HT-29 (cell line): ENCODE results near the gene SLC4A8. TPM values are rescaled to one million over a fixed set of nuclear protein-coding genes. Genes with fewer than 3 reads are reported as not detected.

Experiments used
- DNase-seq: peaks from one replicate; pipeline ENCODE4 v3.0.0-alpha.2; 2015; ENCODE audit warnings: low spot score
- total RNA-seq: library from RNA; depleted of rRNA; stranded (reverse); fragments of >200 nt; shearing (Covaris generic); gene quantifications from 2 replicates; pipeline ENCODE4 v1.2.3, GENCODE V29; 2014

SLC4A8 gene
- total RNA-seq, 1 experiment from 2014 or later = not detected

- no peak for DNase-seq
Observed at GRCh38 chr12:51395283-51396230, 29.1 kb upstream of the SLC4A8 start.

GRCh38 chr12:51397670-51398069 is 27.0 kb upstream of the SLC4A8 start:
- DNase-seq = no peak

- no peak for DNase-seq
Observed at GRCh38 chr12:51399891-51400290, 24.7 kb upstream of the SLC4A8 start.

DNA sequence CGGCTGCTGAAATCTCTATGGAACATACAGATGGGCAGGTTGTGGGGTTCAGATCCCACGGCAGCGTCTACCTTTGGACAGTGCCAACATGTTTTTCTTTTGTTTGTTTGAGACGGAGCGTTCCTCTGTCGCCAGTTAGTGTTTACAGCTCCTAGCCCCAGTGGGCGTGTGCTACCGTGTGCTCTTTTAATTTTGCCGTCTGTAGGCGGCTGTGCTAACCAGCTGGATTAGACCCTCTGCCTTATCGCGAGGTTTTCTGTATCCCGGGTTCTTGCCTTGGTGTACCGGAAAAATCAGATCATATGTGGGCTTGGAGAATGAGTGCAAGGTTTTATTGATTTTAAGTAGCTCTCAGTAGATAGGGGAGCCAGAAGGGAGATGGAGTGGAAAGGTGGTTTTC is 23.6 kb upstream of the SLC4A8 start:
- DNase-seq = no peak

- no peak for DNase-seq
Observed at GRCh38 chr12:51401486-51401885, 23.1 kb upstream of the SLC4A8 start.

GRCh38 chr12:51401900-51402299 is 22.7 kb upstream of the SLC4A8 start:
- DNase-seq = no peak

DNA sequence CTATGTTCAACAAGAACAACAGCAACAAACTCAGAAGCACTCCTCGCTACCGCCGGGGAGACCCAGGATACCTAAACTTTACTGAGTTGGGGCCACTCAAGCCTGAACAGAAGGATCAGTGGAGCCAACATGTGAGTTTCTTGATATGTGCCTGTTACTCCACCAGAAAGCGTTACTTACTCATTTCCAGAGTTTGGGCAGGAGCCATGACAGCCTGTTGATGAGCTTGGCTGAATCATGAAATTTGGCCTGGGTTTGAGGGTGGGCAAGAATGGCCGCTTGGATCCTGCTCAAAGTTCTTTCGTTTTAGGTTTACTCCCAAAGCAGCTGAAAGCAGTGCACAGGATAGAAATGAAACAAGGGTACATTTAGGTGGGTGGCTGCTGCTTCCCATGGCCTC is 21.5 kb upstream of the SLC4A8 start:
- DNase-seq = no peak

DNA sequence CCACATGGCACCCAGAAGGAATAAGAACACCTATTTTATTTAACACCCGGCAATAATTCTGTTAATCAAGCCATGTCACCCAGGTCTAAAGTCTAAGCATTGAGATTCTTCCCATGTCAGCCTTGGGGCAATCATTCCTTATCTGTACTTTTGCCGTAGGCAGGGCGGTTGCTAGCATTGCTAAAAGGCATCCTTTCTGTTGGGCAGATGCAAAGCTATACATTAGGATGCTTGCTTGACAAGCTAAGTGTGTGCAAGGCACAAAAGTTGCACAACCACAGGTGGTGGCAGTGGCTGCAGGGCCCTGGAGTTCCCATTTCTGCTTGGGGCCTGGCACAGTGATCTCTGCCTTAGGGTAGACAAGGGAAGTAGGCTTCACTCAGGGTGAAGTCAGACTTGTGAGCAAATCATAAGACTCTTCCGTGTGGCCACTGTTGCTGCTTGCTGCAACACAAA is 20.9 kb upstream of the SLC4A8 start:
- no peak for DNase-seq

DNA sequence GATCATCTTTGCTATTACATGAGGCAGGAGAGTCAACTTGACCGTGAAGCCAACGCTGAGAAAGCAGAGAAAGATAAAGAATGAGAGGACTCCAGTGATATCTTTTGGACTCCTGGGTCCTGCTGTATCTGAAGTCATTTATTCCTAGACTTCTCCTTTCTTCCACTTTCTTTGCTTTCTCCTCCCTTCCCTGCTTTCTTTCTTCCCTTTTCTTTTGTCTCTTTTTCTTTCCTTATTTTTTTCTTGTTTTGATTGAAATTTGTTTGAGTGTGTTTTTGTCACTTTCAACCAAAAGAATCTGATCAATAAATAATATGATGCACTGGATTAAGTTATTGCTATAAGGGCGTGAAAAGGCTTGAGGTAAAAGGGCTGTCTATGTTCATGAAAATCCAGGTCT is 20.0 kb upstream of the SLC4A8 start:
- DNase-seq = no peak

DNA sequence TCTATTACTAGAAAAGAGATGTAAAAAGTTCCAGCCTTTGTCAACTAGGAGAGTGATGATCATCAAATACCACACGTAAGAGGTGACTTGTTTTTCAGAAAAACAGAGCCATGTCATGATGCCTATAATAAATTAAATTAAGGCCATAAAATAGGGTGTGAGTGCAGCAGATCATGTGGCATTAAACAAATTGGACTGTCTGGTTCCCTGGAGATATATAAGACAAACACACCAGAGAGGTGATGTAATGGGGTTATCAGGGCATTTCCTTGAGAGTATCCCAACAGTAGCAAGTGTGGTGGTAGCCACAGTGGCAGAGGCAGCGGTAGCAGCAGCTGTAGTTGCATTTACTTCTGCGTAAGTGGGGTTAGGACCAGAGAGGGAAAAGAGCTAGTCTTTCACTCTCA is 18.8 kb upstream of the SLC4A8 start:
- DNase-seq = no peak

DNA sequence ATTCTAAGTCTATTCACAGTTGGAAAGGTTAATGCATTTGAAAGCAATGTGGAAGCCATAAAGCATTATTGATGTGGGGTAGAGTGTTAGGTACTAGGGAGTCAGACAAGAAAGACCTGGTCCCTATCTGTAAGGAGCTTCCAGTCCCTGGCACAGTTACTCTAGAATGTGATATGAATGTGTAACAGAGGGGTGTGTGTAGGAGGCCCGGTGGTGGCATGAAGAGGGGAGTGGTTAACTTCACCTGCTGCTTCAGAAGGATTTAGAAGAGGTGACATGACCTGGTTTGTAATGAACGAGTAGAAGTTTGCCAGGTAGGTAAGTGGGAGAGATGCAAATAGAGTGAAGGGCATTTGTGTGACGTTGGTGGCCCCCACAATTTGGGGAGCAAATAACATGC is 18.3 kb upstream of the SLC4A8 start:
- DNase-seq = no peak

GRCh38 chr12:51406859-51407258 is 17.8 kb upstream of the SLC4A8 start:
- DNase-seq = no peak

GRCh38 chr12:51407604-51408003 is 17.0 kb upstream of the SLC4A8 start:
- DNase-seq = no peak

DNA sequence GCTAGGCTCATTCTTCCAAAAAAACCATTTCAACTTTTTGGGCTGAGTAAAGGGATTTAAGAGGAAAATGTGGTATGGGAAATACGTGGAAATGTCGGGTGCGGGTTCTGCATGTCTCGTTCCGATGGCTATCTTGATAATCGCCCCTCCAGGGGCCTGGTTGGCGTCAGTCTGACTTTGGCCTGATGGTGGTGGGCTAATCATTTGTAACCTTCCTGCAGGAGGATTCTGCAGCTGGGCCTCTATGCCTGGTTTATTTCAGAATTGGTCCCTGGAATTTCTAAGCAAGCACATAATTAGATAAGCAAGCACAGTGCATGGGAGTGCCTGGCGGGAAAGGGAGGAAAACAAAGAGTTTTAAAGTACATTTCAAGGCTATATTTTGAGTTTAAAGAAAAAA is 14.8 kb upstream of the SLC4A8 start:
- DNase-seq = no peak

- no peak for DNase-seq
Observed at GRCh38 chr12:51413149-51413548, 11.5 kb upstream of the SLC4A8 start.

DNA sequence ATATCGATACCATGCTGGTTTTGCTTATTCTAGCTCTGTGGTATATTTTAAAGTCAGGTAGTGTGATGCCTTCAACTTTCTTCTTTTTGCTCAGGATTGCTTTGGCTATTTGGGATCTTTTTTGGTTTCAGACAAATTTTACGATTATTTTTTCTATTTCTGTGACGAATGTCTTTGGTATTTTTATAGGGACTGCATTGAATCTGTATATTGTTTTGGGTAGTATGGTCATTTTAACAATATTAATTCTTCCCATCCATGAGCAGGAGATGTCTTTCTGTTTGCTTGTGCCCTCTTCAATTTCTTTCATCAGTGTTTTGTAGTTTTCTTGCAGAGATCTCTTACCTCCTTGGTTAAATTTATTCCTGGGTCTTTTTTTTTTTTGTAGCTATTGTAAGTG is 10.8 kb upstream of the SLC4A8 start:
- no peak for DNase-seq

GRCh38 chr12:51415931-51416330 is 8.7 kb upstream of the SLC4A8 start:
- peak; percentile 13 for DNase-seq

GRCh38 chr12:51417826-51418225 is 6.8 kb upstream of the SLC4A8 start:
- DNase-seq = no peak

- no peak for DNase-seq
Observed at GRCh38 chr12:51419425-51420193, 5.0 kb upstream of the SLC4A8 start.

GRCh38 chr12:51421266-51421884 is 3.3 kb upstream of the SLC4A8 start:
- peak; percentile 76 for DNase-seq

DNA sequence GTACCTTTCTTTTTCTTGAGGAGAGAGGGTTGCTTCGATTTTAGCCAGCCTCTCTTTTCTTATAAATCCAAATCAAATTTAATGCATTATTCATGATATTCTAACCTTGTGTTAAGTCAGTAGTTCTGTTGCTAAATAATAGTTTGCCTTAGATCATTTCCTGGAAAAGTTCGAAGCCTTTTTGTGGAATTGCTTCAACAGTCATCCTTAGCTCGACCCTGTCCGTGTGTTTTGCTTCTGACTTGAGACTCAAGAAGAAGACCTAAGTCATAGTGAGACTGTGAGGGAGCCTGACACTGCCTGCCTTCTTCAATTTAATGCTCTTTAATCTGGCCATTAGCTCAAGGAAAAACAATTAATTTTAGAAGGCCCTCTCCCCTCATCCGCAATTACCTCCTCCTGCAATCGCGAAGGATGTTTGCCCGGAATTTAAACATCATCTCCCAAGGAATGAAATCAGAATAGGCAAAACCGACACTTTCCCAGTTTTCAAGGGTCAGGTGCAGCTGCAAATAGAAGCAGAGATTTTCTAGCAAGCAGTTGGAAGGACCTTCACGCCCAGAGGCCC is 453 bp upstream of the SLC4A8 start:
- no peak for DNase-seq

DNA sequence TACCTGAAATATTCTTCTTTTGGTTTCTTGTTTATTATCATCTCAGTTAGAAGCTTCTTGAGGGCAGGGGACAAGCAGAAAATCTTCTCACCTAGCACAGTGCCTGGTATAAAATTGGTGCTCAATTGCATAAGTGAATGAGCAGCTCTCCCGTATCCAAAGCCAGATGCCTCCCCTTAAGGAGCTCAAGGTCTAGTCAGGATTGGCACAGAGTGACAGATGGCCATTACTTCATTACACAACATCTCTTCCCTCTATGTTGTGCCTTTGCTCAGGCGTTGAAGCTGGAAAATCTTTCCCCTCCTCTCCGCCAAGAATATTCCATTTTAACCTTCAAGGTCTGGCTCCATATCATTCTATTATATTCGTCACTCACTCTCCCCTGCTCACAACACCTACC is 3.6 kb downstream of the SLC4A8 start:
- DNase-seq = no peak
